H1 (cell line): Measurements from ENCODE around the gene PRSS48. TPM values are rescaled to one million over a fixed set of nuclear protein-coding genes. Genes with fewer than 3 reads are reported as not detected.
A peak's percentile ranks its signal among the peaks of the same experiment; 100 is the strongest.

Experiments used
- CTCF ChIA-PET: fragments of 300-600 bp; sonication (Branson Sonifier 250); formaldehyde crosslinking; loops from one replicate; lab custom pipeline; 2021; ENCODE audit not compliant: partially characterized antibody; lab: Charles Lee
- POLR2A ChIA-PET: fragments of 300-600 bp; sonication (Branson Sonifier 250); formaldehyde crosslinking; loops from one replicate; lab custom pipeline; 2021; ENCODE audit warnings: inconsistent platforms; ENCODE audit not compliant: partially characterized antibody; lab: Charles Lee
- DNase-seq, 2 experiments: peaks; one replicate each; pipeline versions ENCODE4 v3.0.0 to v3.0.0-alpha.2; 2010 to 2022; ENCODE audit warnings: low spot score in 2 of 2, low read depth in 1 of 2, mixed read lengths in 1 of 2
- FAIRE-seq: peaks from 2 replicates; lab custom pipeline; 2011; peaks lifted over from hg19 to GRCh38; lab: Jason Lieb, UNC
- H2AFZ ChIP-seq: 2 replicates; pipeline ENCODE4 v1.8.1; 2012; ENCODE audit warnings: low read length, inconsistent platforms
- H2AK5ac ChIP-seq: 2 replicates; pipeline ENCODE4 v1.6.1; 2013; ENCODE audit warnings: low read depth, low read length
- H2BK120ac ChIP-seq: replicated peaks from 2 replicates; pipeline ENCODE3; 2013; ENCODE audit warnings: low read depth, low read length, inconsistent platforms
- H2BK12ac ChIP-seq: 2 replicates; pipeline ENCODE4 v1.6.1; 2013; ENCODE audit warnings: low read depth, low read length
- H2BK15ac ChIP-seq: 2 replicates; pipeline ENCODE4 v1.6.1; 2013; ENCODE audit warnings: low read length
- H2BK20ac ChIP-seq: 2 replicates; pipeline ENCODE4 v1.6.1; 2013; ENCODE audit warnings: low read length
- H2BK5ac ChIP-seq: 2 replicates; pipeline ENCODE4 v1.6.1; 2013; ENCODE audit warnings: low read depth, low read length
- H3K14ac ChIP-seq: 2 replicates; pipeline ENCODE4 v1.6.1; 2013; ENCODE audit warnings: inconsistent platforms; ENCODE audit not compliant: insufficient read length
- H3K18ac ChIP-seq: 2 replicates; pipeline ENCODE4 v1.6.1; 2013; ENCODE audit warnings: low read length; ENCODE audit errors: extremely low read depth
- H3K23ac ChIP-seq: 2 replicates; pipeline ENCODE4 v1.6.1; 2013; ENCODE audit warnings: inconsistent platforms; ENCODE audit not compliant: insufficient read length
- H3K23me2 ChIP-seq: 2 replicates; pipeline ENCODE4 v1.6.1; 2013; ENCODE audit warnings: low read depth, low read length
- H3K27ac ChIP-seq: 2 replicates; pipeline ENCODE4 v1.6.1; 2011; ENCODE audit warnings: low read depth, low read length, inconsistent platforms
- H3K27me3 ChIP-seq, 4 experiments: replicated peaks in 1 of 4; 1 replicate in 1 of 4; 2 replicates in 3 of 4; pipeline versions ENCODE4 v1.6.1 to v1.8.1; 2011 to 2013; ENCODE audit warnings: low read length in 3 of 4, mild to moderate bottlenecking in 3 of 4, inconsistent platforms in 2 of 4, mixed read lengths in 2 of 4, moderate library complexity in 1 of 4; ENCODE audit not compliant: control insufficient read depth in 3 of 4, insufficient read depth in 3 of 4; ENCODE audit errors: extremely low read depth in 1 of 4
- H3K36me3 ChIP-seq, 4 experiments: 2 replicates each; pipeline versions ENCODE4 v1.6.1 to v1.8.1; 2011 to 2013; ENCODE audit warnings: mild to moderate bottlenecking in 4 of 4, low read length in 3 of 4, moderate library complexity in 2 of 4, control low read depth in 1 of 4, inconsistent platforms in 1 of 4; ENCODE audit not compliant: insufficient read depth in 4 of 4, control insufficient read depth in 2 of 4
- H3K4ac ChIP-seq: replicated peaks from 2 replicates; pipeline ENCODE3; 2013; ENCODE audit warnings: low read length, low read depth, mixed read lengths, inconsistent platforms; ENCODE audit not compliant: insufficient read length
- H3K4me1 ChIP-seq, 4 experiments: replicated peaks in 1 of 4; 1 replicate in 1 of 4; 2 replicates in 3 of 4; pipeline versions ENCODE4 v1.6.1 to v1.8.1; 2011 to 2013; ENCODE audit warnings: low read length in 3 of 4, inconsistent platforms in 2 of 4, mixed read lengths in 1 of 4; ENCODE audit not compliant: insufficient read depth in 4 of 4, control insufficient read depth in 3 of 4
- H3K4me2 ChIP-seq, 2 experiments: 2 replicates each; pipeline versions ENCODE4 v1.6.1 to v1.8.1; 2011 to 2013; ENCODE audit warnings: low read depth in 2 of 2, low read length in 2 of 2, control low read depth in 1 of 2, inconsistent platforms in 1 of 2, mild to moderate bottlenecking in 1 of 2; ENCODE audit not compliant: insufficient read depth in 1 of 2
- H3K4me3 ChIP-seq, 4 experiments: fragments of 200-600, 300-600 bp in 1 of 4; sonication (generic), shearing (Covaris generic), sonication (Bioruptor Twin) in 1 of 4; 2 replicates each; pipeline versions ENCODE4 v1.5.1 to v1.8.1; 2011 to 2016; ENCODE audit warnings: low read length in 4 of 4, low read depth in 3 of 4, control low read depth in 2 of 4, inconsistent platforms in 2 of 4, mild to moderate bottlenecking in 2 of 4, mixed read lengths in 1 of 4, moderate library complexity in 1 of 4; ENCODE audit not compliant: insufficient read depth in 2 of 4; ENCODE audit errors: extremely low read depth in 1 of 4
- H3K56ac ChIP-seq: replicated peaks from 2 replicates; pipeline ENCODE3; 2013; ENCODE audit warnings: low read depth, mild to moderate bottlenecking, mixed read lengths, low read length, inconsistent platforms; ENCODE audit not compliant: insufficient read length
- H3K79me1 ChIP-seq: 2 replicates; pipeline ENCODE4 v1.6.1; 2013; ENCODE audit warnings: low read depth, low read length, control low read depth
- H3K79me2 ChIP-seq, 2 experiments: 2 replicates each; pipeline versions ENCODE4 v1.6.1 to v1.8.1; 2012 to 2013; ENCODE audit warnings: low read length in 2 of 2, mild to moderate bottlenecking in 2 of 2, inconsistent platforms in 1 of 2; ENCODE audit not compliant: insufficient read depth in 2 of 2, control insufficient read depth in 1 of 2
- H3K9ac ChIP-seq, 4 experiments: replicated peaks in 1 of 4; 1 replicate in 1 of 4; 2 replicates in 3 of 4; pipeline versions ENCODE4 v1.6.1 to v1.8.1; 2011 to 2013; ENCODE audit warnings: low read depth in 3 of 4, low read length in 3 of 4, control low read depth in 2 of 4, mild to moderate bottlenecking in 2 of 4, moderate library complexity in 2 of 4, inconsistent platforms in 1 of 4; ENCODE audit errors: extremely low read depth in 1 of 4
- H3K9me3 ChIP-seq, 2 experiments: 2 replicates each; pipeline versions ENCODE4 v1.6.1 to v1.8.1; 2012 to 2013; ENCODE audit warnings: mild to moderate bottlenecking in 2 of 2, moderate library complexity in 2 of 2, control low read depth in 1 of 2, inconsistent platforms in 1 of 2, low read depth in 1 of 2, low read length in 1 of 2, mixed read lengths in 1 of 2; ENCODE audit not compliant: insufficient read depth in 2 of 2
- H4K20me1 ChIP-seq, 2 experiments: replicated peaks in 1 of 2; 2 replicates each; pipeline versions ENCODE3 to v1.8.1; 2011 to 2013; ENCODE audit warnings: inconsistent platforms in 2 of 2, low read length in 2 of 2, mild to moderate bottlenecking in 1 of 2; ENCODE audit not compliant: insufficient read depth in 2 of 2, control insufficient read depth in 1 of 2
- H4K5ac ChIP-seq: 2 replicates; pipeline ENCODE4 v1.6.1; 2013; ENCODE audit warnings: low read length, low read depth, mixed read lengths, inconsistent platforms; ENCODE audit not compliant: insufficient read length
- H4K8ac ChIP-seq: 2 replicates; pipeline ENCODE4 v1.8.0; 2013; ENCODE audit warnings: mild to moderate bottlenecking, moderate library complexity, low read length, inconsistent platforms; ENCODE audit not compliant: insufficient read depth; ENCODE audit errors: extremely low read depth
- H4K91ac ChIP-seq: replicated peaks from 2 replicates; pipeline ENCODE3; 2013; ENCODE audit warnings: low read length, mixed read lengths, inconsistent platforms; ENCODE audit not compliant: insufficient read length
- ATF3 ChIP-seq: IDR thresholded peaks from 2 replicates; pipeline ENCODE4 v1.6.1; 2011; ENCODE audit warnings: low read depth, mild to moderate bottlenecking, low read length; ENCODE audit not compliant: insufficient read depth
- CEBPB ChIP-seq: IDR thresholded peaks from 2 replicates; pipeline ENCODE4 v1.6.1; 2012; ENCODE audit warnings: low read depth, low read length
- JUN ChIP-seq: IDR thresholded peaks from 2 replicates; pipeline ENCODE4 v1.6.1; 2011; ENCODE audit warnings: low read depth, mild to moderate bottlenecking, improper control_type of control experiment, low read length
- JUND ChIP-seq: IDR thresholded peaks from 2 replicates; pipeline ENCODE4 v1.6.1; 2011; ENCODE audit warnings: mild to moderate bottlenecking, improper control_type of control experiment, low read length
- MAX ChIP-seq: IDR thresholded peaks from 2 replicates; pipeline ENCODE4 v1.6.1; 2012; ENCODE audit warnings: inconsistent platforms
- NANOG ChIP-seq: IDR thresholded peaks from 2 replicates; pipeline ENCODE4 v1.6.1; 2011; ENCODE audit warnings: low read length, low read depth, mild to moderate bottlenecking, inconsistent platforms; ENCODE audit not compliant: insufficient read depth, poor library complexity, severe bottlenecking
- POLR2A ChIP-seq, 2 experiments: IDR thresholded peaks; 1 replicate in 1 of 2; 2 replicates in 1 of 2; pipeline ENCODE4 v1.6.1; 2011; ENCODE audit warnings: low read depth in 2 of 2, low read length in 2 of 2, mild to moderate bottlenecking in 2 of 2; ENCODE audit errors: control extremely low read depth in 1 of 2
- RFX5 ChIP-seq: IDR thresholded peaks from 2 replicates; pipeline ENCODE4 v1.6.1; 2011; ENCODE audit warnings: low read depth, low read length, improper control_type of control experiment, borderline replicate concordance
- RNF2 ChIP-seq: fragments of 200-900, 300-1000 bp; sonication (generic); IDR thresholded peaks from 2 replicates; pipeline ENCODE4 v1.7.1; 2016; ENCODE audit warnings: borderline replicate concordance, low read depth, mild to moderate bottlenecking, antibody characterized with exemption, low read length; ENCODE audit not compliant: poor library complexity, severe bottlenecking; ENCODE audit errors: missing control alignments
- SAP30 ChIP-seq: fragments of 300-600 bp; sonication (generic); IDR thresholded peaks from 2 replicates; pipeline ENCODE4 v1.7.1; 2012; ENCODE audit warnings: low read length, moderate library complexity, mild to moderate bottlenecking, inconsistent platforms; ENCODE audit not compliant: insufficient read depth, insufficient replicate concordance
- ZNF274 ChIP-seq: IDR thresholded peaks from 2 replicates; pipeline ENCODE4 v1.7.0; 2012; ENCODE audit warnings: low read length, borderline replicate concordance; ENCODE audit errors: extremely low read depth
- WGBS, 2 experiments: shearing (Covaris generic) in 1 of 2; methylation state at CpG; one replicate each; pipeline versions ENCODE4 v1.1.6 to v1.1.7; 2013 to 2015; ENCODE audit warnings: low lambda C conversion rate in 2 of 2, mixed read lengths in 2 of 2, inconsistent platforms in 1 of 2, low coverage in 1 of 2, missing lambda C conversion rate in 1 of 2; ENCODE audit not compliant: insufficient replicate concordance in 2 of 2, insufficient coverage in 1 of 2, insufficient read length in 1 of 2; ENCODE audit errors: extremely low coverage in 1 of 2, missing lambda C conversion rate in 1 of 2; 5-methylcytosine and 5-hydroxymethylcytosine counted together
- polyA plus RNA-seq, 7 experiments: library from polyadenylated mRNA; depleted of rRNA in 3 of 7; stranded (reverse) in 5 of 7; unstranded in 2 of 7; fragments of >200 nt in 5 of 7; fragments of 200-250 nt in 2 of 7; gene quantifications; 1 replicate in 5 of 7; 2 replicates in 1 of 7; 4 replicates in 1 of 7; pipeline versions ENCODE4 v1.2.1 to v1.2.3, GENCODE V29; 2011 to 2013; ENCODE audit warnings: missing spikeins in 2 of 7, mixed read lengths in 2 of 7
- total RNA-seq: library from RNA; stranded (reverse); fragmentation: NEBNext Ultra II Directional; extraction: Animal tissue kit (Norgen Biotek cat#: 25700); gene quantifications from 2 replicates; pipeline ENCODE4 v1.2.1, GENCODE V29; 2021

The PRSS48 gene
- total and polyA plus RNA-seq, 2 of the 8 experiments (the other 6 are each of a cell fraction or from before 2014, with no cell fraction given): not detected

GRCh38 chr4:151294833-151295496 lies 18.0 kb downstream of the PRSS48 start:
- H3K56ac ChIP-seq: no peak overlapping the region
- no peak overlapping the region for H3K9ac ChIP-seq
- no peak overlapping the region for H3K4me3 ChIP-seq
- H3K23ac ChIP-seq: no peak overlapping the region
- H3K4me2 ChIP-seq: no peak overlapping the region
- H3K9me3 ChIP-seq: no peaks in the 10 kb centered on the region
- no peaks in the 10 kb centered on the region for H4K20me1 ChIP-seq
- no peaks in the 10 kb centered on the region; a peak in 1 of 8 replicates for H3K36me3 ChIP-seq
- no peak overlapping the region for H2BK120ac ChIP-seq
- no peak overlapping the region for H3K4ac ChIP-seq
- H4K5ac ChIP-seq: no peak overlapping the region
- no peak overlapping the region for H3K14ac ChIP-seq
- H2AK5ac ChIP-seq: no peak overlapping the region; the same call in 1 of the 2 replicates
- peak overlapping the region; percentile 67 for H2BK5ac ChIP-seq
- no peak for FAIRE-seq
- no peak overlapping the region for H2BK20ac ChIP-seq
- H3K4me1 ChIP-seq: peaks cover 2 to 6% (median 3%) of the 10 kb centered on the region in 4 experiments; a peak in 5 of 7 replicates
- H3K79me2 ChIP-seq: peaks cover 0 to 78% of the 10 kb centered on the region in 2 experiments; a peak in 2 of 4 replicates
- no peak for DNase-seq
- no peak overlapping the region for H2AFZ ChIP-seq
- H3K18ac ChIP-seq: peak overlapping the region; percentile 55; the same call in 1 of the 2 replicates
- peaks cover 5% of the 10 kb centered on the region for H3K79me1 ChIP-seq
- H4K91ac ChIP-seq: no peak overlapping the region
- H4K8ac ChIP-seq: no peak overlapping the region
- 0 out of 2 replicates have a peak overlapping the region, but pooled peaks have one; percentile 37 for H3K27ac ChIP-seq
- ChIA-PET CTCF (interaction anchor here (0.7 to 1.6 kb wide), 3 partner anchors 10 to 40 kb away, joined by 3 to 6 read pairs (median 5); partner anchors contain the start of gene PRSS48), POLR2A (interaction anchor here (1.0 to 2.3 kb wide), 3 partner anchors 10 to 30 kb away, joined by 3 to 8 read pairs (median 4); partner anchors contain the start of gene SH3D19)
- H3K27me3 ChIP-seq: no peaks in the 10 kb centered on the region
- no peaks in the 10 kb centered on the region for H3K23me2 ChIP-seq
- 85% methylated on average over 5 of the region's 5 CpGs; no CpG with 5 or more reads in 1 of the 2 experiments for WGBS, 2 experiments
- H2BK12ac ChIP-seq: no peak overlapping the region
- no peak overlapping the region for H2BK15ac ChIP-seq
- no peak for TF ChIP-seq JUN
- TF ChIP-seq RNF2: no peak
- TF ChIP-seq ATF3: no peak
- TF ChIP-seq ZNF274: no peak
- no peak for TF ChIP-seq POLR2A (IDR thresholded peaks at IDR 0.05; ENCODE audit: control extremely low read depth in 1 of 2, low read depth in 2 of 2, low read length in 2 of 2)
- no peak for TF ChIP-seq SAP30
- no peak for TF ChIP-seq RFX5
- no peak for TF ChIP-seq MAX
- TF ChIP-seq CEBPB: no peak
- no peak for TF ChIP-seq NANOG
- no peak for TF ChIP-seq JUND
